Endothelial cell of umbilical vein (primary cell): Measurements from ENCODE around the gene RBM18.
A peak's percentile ranks its signal among the peaks of the same experiment; 100 is the strongest.

ENCODE experiments used
- CTCF ChIP-seq, 2 donors: IDR thresholded peaks; 1 replicate in 1 of 2; 2 replicates in 1 of 2; pipeline ENCODE4 v1.5.1; 2011; ENCODE audit warnings: low read length in 2 of 2, mild to moderate bottlenecking in 2 of 2, moderate library complexity in 2 of 2, control low read depth in 1 of 2, inconsistent platforms in 1 of 2, low read depth in 1 of 2; ENCODE audit not compliant: insufficient read depth in 1 of 2; ENCODE audit errors: extremely low read depth in 1 of 2
- EZH2 ChIP-seq: IDR thresholded peaks from 2 replicates; pipeline ENCODE4 v1.6.1; 2012; ENCODE audit warnings: borderline replicate concordance, low read depth, mild to moderate bottlenecking, moderate library complexity, low read length, inconsistent platforms; ENCODE audit not compliant: severe bottlenecking
- FOS ChIP-seq: IDR thresholded peaks from 2 replicates; pipeline ENCODE4 v1.6.1; 2011; ENCODE audit warnings: mild to moderate bottlenecking, low read length, moderate library complexity, borderline replicate concordance; ENCODE audit not compliant: insufficient read depth
- JUN ChIP-seq: IDR thresholded peaks from 2 replicates; pipeline ENCODE4 v1.6.1; 2011; ENCODE audit warnings: borderline replicate concordance, low read depth; ENCODE audit not compliant: insufficient read length, insufficient read depth
- POLR2A ChIP-seq: IDR thresholded peaks from 2 replicates; pipeline ENCODE4 v1.6.1; 2012; ENCODE audit warnings: low read depth, mild to moderate bottlenecking, control low read depth, low read length

GRCh38 chr9:122226142-122226757, 38.4 kb downstream of the RBM18 start:
- TF ChIP-seq CTCF (IDR thresholded peaks at IDR 0.05; ENCODE audit: extremely low read depth in 1 of 2, insufficient read depth in 1 of 2, low read depth in 1 of 2, low read length in 2 of 2) (no peak), EZH2 (peak; percentile 21), JUN (no peak), FOS (no peak), POLR2A (no peak)
